Bone marrow (tissue), 2 donors: ENCODE results near the gene ZNF648.
"Not testable (repeated sequence)": the region's sequence is repeated elsewhere in the genome, so short reads cannot be mapped to it uniquely, and the experiment has no call there.

Experiments
- DNase-seq, 2 donors: peaks; one replicate each; lab custom pipeline; 2025; lab: John Stamatoyannopoulos, UW

The ZNF648 gene

GRCh38 chr1:182061594-182061993, at the start of gene ZNF648:
TSS of gene ZNF648 (minus strand) at chr1:182061712. CDS start at chr1:182058010, 3,702 bp downstream.
- DNase-seq: no peak

DNA sequence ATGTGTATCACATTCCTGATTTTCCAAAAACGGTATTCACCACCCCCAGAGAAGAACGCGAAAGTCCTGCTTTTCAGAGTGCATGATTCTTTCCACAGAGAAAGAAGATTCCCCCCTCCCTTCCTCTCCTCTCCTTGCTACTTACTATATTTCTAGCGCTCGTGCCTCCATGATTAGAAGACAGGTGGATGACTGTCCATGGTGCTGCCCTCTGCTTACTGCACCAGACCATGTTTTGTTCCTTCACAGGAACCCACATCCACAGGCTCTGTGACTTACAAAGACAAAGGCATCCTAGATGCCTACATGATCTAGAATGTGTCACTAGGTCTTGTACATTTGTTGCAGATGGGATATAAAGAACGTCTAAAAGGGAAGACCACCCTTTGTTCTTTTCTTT, 49.1 kb upstream of the ZNF648 start:
- DNase-seq: no peak

DNA sequence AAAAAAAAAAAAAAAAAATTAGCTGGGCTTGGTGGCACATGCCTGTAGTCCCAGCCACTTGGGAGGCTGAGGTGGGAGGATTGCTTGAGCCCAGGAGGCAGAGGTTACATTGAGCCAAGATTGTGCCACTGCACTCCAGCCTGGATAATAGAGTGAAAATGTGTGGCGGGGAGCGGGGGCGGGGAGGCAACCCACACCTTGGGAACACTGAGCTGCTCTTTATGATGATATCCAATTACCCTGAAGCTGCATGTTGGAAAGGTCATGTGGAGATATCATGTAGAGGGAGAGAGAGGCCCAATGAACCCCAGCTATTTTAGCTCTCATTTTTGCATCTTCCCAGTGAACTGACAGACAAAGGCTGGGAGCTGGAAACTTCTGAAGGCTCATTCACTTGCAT, 48.3 kb upstream of the ZNF648 start:
- no peak for DNase-seq

GRCh38 chr1:182107209-182107608, 45.7 kb upstream of the ZNF648 start:
- DNase-seq: no peak

DNA sequence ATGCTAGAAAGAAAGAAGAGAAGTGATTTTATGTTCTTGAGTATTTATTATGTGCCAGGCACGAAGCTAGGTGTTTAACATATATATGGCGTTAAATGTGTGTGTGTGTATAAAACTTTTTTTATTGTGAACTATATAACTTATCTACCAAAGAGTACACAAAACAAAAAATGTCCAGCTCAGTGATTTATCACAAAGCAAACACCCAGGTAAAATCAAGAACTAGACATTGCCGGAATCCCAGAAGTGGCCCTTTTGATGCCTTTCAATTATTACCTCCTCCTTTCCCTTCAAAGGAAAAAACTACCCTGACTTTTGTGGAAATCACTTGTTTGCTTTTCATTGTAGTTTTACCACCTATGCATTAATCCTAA, 40.5 kb upstream of the ZNF648 start:
- no peak for DNase-seq

DNA sequence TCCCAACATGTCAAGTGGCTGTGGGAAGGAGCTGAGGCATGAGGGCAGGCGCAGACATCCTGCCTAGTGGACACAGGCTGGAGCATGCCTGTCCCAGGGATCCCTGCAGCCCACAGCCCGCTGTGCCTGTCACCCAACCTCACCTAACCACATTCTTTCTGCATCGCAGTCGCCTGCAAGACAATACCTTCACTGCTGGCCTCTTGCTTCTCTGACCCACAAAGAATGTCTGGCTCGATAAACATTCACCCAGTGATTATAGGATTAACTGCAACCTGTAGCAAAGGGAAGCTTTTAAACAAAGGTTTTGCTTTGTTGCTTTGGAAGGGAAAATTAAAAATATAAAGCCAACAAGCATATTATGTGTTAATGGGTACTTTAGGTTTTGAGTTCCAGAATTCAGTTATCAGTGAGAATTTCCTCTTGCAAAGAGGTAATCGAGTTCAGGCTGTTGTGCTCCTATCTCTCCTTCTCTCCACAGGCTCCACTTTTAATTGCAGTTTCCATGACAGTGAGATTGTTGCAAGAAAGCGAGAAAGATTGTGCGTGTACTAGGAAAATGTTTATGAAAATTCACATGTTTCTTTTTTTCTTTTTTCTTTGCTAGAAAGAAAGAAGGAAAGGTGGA, 40.0 kb upstream of the ZNF648 start:
- no peak for DNase-seq

- DNase-seq: no peak
These were observed 36.8 kb upstream of the ZNF648 start for GRCh38 chr1:182098301-182098700.

GRCh38 chr1:182095946-182096345, 34.4 kb upstream of the ZNF648 start:
- no peak for DNase-seq

GRCh38 chr1:182094514-182095005, 33.0 kb upstream of the ZNF648 start:
- not testable (repeated sequence) for DNase-seq

DNA sequence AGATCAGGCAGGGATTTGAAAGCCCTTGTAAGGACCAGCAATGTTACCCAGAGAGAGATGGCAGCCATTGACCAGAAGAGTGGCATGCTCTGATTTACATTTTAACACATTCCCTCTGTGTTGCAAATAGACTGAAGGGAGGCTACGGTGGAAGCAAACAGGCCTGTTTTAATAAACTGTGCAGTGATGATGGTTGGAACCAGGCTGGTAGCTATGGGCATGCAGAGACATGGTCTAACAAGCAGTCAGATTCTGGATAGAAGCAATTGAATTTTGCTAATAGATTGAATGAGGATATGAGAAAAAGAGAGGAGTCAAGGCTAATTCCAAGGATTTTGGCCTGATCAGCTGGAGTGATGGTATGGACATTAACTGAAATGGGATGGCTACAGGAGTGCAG, 32.3 kb upstream of the ZNF648 start:
- DNase-seq: no peak

DNA sequence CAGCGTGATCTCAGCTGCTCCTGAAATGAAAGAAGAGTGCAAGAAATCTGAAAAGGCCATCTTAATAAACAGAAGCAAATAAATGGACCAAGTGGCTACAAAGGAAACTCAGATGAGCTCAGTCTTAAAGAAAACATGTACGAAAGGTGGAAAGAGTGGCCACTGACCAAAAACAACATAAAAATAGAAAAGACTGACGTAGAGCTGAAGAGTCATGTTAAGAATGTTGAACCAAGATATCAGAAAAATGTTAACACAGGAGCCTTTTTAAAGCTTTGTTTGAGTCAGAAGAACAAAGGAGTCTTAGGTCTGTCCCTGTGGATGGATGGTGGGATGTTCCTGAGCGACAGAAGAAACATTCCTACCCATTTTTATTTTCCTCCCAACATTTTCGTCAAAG, 30.8 kb upstream of the ZNF648 start:
- DNase-seq: no peak

DNA sequence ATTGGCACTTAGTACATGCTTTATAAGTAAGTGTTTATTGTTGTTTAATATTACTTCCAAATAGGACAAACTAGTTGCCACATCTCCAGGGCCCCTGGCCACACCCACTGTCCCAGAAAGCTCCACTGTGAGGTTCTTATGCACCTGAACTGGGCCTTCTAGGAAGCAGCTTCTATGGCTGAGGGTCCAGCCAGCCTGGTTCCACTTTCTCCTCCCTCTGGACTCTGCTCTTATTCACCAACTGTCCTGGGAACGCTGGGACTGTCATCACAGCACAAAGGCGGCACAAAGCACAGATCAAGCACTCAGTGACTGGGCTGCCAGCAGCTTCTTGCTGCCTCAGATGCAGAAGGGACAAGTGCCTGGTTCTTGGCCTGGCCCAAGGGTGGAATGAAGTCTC, 29.6 kb upstream of the ZNF648 start:
- no peak for DNase-seq

DNA sequence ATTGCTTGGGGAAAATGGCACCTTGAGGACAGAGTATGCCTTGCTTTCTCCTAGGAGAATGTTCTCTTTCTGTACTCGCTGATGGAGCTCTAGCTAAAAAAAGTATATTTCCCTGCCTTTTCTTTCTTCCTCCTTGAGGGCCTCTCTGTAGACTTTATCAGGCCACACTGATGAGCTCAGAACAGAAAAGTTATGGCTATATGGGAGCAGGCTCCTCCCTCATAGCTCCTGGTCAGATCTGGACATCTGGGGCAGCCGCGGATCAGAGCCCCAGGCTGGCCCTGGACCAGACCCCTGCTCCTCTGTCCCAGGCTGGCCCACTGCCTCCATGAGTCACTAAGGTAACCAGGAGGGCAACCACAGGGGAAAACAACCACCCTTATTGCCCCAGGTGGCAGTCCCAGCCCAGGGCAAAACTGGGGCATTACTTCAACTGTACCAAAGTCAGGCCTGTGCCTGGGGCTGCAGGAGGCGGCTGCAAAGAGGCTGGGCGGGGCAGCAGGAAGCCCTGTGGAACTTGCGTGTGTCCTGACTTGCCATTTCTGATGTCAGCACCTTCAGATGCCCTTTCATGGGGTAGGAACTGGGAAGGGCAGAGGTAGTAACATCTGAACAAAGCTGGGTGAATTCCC, 26.3 kb upstream of the ZNF648 start:
- DNase-seq: no peak

DNA sequence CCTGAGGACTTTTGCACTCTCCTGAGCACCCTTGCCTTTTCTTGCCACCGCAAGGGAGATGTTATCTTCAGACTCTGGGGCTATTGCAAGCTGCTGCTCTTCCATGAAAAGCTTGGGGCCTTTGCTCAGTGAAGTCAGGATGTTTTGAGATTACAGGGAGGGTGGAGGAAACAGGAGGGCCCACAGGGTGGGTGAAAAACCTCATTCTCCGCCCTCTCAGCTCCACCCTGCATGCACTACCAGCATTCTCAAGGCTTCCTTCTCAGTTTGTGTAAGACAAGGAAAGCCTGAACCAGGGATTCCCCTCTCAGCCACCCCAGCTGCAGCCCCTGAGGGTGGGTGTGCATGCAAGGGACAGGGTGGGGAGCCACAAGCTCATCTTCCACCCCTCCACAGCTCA, 25.8 kb upstream of the ZNF648 start:
- no peak for DNase-seq

GRCh38 chr1:182086620-182087019, 25.1 kb upstream of the ZNF648 start:
- DNase-seq: no peak

DNA sequence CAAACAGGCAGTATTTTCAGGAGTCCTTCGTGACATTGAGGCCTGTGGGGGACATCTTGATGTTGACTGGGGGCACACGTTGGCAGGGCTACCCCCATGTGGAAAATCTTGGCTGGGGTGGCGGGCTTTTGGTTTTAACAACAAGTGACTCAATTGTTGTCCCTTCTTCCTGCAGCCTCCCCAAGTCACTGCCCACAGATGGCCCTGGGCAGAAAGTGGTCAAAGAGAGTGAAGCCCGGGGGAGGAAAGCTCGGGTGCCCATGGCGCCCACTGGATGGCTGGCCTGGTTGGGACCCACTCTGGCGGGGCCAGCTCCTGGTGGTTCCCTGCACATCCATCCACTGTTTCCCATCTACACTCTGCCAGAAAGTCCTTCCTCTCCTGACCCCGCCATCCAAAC, 24.6 kb upstream of the ZNF648 start:
- DNase-seq: no peak

GRCh38 chr1:182085726-182086125, 24.2 kb upstream of the ZNF648 start:
- DNase-seq: no peak

GRCh38 chr1:182084487-182085316, 23.2 kb upstream of the ZNF648 start:
- peak; percentile 52 to 67 for DNase-seq

- DNase-seq: no peak
These were observed 22.5 kb upstream of the ZNF648 start for GRCh38 chr1:182083851-182084486.

DNA sequence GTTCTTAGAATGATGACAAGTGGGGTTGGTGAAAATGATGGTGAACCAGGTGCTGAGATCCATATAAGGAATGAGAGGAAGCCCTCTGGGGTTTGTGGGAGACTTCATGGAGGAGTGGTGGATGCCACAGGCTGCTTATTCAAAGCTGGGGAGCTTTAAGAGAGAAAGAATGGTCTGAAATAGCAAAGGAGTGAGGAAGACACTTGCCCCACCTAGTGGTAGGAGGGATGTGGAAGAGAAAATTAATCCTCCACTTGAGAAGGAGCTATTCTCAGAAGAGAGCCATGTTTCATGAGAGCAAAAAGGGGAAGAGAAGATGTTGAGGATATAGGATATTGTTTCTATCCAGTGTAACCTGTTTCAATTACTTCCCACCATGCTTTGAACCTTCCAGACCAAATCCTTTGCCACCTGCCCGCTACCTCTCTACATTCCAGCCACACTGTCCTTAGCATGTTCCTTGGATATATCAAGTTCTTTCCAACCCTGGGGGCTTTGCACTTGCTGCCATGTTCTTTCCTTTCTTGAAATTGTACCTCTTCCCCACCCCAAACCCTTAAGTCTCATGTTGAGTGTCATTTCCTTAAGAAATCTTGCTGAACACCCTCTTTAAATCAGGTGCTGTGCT, 19.6 kb upstream of the ZNF648 start:
- peak in 1 of 2 donors; percentile 63 for DNase-seq

- no peak for DNase-seq
These were observed 18.5 kb upstream of the ZNF648 start for GRCh38 chr1:182080040-182080439.

DNA sequence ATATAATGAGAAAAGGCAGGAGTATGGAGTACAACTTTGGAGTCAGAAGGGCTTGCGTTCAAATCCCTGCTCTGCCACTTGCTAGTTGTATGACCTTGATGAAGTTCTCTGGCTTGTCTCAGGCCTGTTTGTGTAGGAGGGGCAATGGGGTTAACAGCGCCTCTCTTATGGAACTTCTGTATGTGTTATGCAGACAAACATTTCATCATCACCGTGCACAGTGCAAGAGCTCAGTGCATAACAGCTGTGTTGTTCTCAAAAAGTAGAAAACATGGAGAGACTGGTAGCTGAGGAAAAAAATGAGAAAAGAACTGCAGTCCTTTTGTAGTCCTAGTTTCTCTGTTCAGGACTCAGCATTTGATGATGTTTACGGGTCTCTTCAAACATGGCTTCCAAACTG, 10.4 kb upstream of the ZNF648 start:
- DNase-seq: no peak
